GM06990 (cell line): ENCODE measurements around the gene MYO1D.

ENCODE experiments used
- DNase-seq: peaks from one replicate; pipeline ENCODE4 v3.0.0-alpha.2; 2011; ENCODE audit not compliant: insufficient read length; ENCODE audit errors: extremely low read depth
- H3K27me3 ChIP-seq: replicated peaks from 2 replicates; pipeline ENCODE4 v1.6.0; 2011; ENCODE audit warnings: low read length; ENCODE audit not compliant: control insufficient read depth, insufficient read depth
- H3K36me3 ChIP-seq: 2 replicates; pipeline ENCODE4 v1.5.1; 2011; ENCODE audit warnings: low read length; ENCODE audit not compliant: control insufficient read depth, insufficient read depth
- H3K4me3 ChIP-seq: replicated peaks from 2 replicates; pipeline ENCODE4 v1.5.1; 2011; ENCODE audit warnings: low read depth, mild to moderate bottlenecking, control low read depth, low read length
- TF ChIP-seq, protein P1 (sequence below): IDR thresholded peaks from 2 replicates; pipeline ENCODE4 v1.5.1; 2011; ENCODE audit warnings: low read length, control low read depth, mild to moderate bottlenecking, inconsistent platforms; ENCODE audit not compliant: insufficient read depth, poor library complexity, severe bottlenecking

MYO1D gene

DNA sequence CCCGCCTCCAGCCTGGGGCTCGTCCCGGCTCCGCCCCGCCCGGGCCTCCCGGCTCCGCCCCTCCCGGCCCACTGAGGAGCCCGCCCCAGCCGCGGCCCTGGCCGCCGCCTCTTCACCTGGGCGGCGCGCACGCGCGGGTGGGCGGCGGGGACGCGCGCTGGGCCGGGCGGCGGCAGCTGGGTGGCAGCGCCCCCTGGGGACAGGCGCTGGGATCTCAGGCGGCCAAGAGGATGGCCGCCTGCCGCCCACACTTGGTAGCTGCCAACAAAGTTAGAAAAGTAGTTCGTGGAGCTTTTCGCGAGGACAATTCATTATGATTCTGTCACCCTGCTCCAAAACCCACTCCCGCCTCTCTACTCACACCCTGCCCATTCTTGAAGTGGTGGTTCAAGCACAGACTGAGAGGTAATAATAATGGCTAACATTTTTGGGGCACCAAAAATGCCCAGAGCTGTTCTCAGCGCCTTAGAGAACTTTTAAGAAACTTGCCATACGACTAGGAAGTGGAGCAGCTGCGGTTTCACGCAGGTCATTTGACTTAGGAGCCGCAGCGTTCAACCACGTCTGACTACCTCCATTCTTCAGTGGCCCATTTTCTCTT lies 340 bp upstream of the MYO1D start:
- Histone ChIP-seq H3K36me3 (no peaks in the 10 kb centered on the region; the same call in 1 of the 2 replicates), H3K4me3 (peak overlapping the region; percentile 75), H3K27me3 (no peaks in the 10 kb centered on the region)
- TF ChIP-seq, protein P1, sequence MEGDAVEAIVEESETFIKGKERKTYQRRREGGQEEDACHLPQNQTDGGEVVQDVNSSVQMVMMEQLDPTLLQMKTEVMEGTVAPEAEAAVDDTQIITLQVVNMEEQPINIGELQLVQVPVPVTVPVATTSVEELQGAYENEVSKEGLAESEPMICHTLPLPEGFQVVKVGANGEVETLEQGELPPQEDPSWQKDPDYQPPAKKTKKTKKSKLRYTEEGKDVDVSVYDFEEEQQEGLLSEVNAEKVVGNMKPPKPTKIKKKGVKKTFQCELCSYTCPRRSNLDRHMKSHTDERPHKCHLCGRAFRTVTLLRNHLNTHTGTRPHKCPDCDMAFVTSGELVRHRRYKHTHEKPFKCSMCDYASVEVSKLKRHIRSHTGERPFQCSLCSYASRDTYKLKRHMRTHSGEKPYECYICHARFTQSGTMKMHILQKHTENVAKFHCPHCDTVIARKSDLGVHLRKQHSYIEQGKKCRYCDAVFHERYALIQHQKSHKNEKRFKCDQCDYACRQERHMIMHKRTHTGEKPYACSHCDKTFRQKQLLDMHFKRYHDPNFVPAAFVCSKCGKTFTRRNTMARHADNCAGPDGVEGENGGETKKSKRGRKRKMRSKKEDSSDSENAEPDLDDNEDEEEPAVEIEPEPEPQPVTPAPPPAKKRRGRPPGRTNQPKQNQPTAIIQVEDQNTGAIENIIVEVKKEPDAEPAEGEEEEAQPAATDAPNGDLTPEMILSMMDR = peak; percentile 73
- peak; percentile 91 for DNase-seq

DNA sequence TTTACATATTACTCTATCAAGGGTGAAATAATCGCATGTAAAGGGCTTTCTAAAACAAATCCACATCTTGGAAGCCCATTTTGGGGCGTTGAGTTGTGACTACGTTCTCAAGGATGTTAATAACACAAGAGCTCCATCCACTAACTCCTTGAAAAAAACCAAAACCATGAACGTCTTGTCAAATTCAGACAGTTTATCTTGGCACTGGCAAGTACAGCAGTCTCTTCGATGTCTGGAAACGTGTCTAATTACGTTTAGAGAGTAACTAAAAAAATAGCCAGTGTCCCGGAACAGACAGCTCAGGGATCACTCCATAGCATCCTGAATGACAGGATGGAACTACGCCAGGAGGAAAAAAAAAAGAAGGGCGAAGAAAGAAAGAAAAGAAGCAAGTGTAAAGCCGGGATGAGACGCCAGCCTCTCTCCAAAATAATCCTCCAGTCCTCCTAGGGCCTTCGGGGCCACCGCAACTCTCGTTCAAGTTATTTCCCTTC lies 954 bp downstream of the MYO1D start:
- peak overlapping the region; percentile 75 for H3K4me3 ChIP-seq
- TF ChIP-seq, protein P1 = no peak
- DNase-seq = no peak

DNA sequence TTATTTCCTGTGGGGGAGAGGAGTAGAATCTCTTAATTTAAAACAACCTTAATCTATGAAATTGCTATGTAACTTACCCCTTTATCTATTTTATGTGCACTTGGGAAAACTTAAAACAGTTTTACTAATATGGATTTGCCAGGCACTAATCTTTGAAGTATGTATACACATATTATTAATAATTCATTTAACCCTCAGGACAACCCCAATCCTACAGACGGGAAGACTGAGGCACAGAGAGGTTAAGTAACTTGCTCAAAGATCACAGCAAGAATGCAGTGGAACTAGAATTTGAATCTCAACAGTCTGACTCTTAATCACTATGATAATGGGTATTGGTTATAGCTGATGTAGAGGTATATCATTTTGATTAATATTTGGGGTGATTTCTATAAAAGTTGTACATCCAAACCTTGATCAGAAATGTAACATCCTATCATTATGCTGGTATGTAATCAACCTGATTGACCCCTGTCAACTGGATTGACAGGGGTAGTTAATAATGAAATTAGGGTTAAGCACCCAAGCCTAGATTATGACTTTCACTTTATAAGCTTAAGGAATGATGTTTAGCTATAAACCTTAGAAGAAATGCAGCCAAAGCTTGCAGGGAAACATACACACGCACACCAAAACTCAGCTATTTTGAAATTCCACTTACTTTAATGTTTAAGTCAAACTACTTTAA lies 1.6 kb downstream of the MYO1D start:
- Histone ChIP-seq H3K27me3 (no peaks in the 10 kb centered on the region), H3K36me3 (no peaks in the 10 kb centered on the region; the same call in 1 of the 2 replicates), H3K4me3 (peak overlapping the region; percentile 75)
- DNase-seq = no peak
- TF ChIP-seq, protein P1 = no peak

More for the DNA sequence above, 954 bp downstream of the MYO1D start:
- Histone ChIP-seq H3K36me3 (no peaks in the 10 kb centered on the region; the same call in 1 of the 2 replicates), H3K27me3 (no peaks in the 10 kb centered on the region)

DNA sequence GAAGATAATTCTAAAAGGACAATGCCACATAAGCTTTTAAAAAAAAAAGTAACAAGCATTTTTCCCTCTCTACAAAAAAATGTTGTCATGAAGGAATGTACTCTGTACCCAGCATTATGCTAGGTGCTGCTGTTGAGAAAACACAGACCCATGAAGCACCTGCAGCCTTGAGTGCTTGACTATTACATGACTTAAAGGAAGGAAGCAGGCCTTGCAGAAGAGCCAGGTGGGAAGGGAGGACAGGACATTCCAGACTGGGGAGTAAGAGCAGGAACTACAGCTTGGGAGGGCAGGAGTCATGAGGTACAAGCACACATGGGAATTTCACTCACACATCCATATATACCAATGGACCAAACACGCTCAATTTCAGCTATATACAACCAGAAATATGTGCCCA lies 3.8 kb downstream of the MYO1D start:
- Histone ChIP-seq H3K4me3 (no peak overlapping the region), H3K27me3 (no peaks in the 10 kb centered on the region; the same call in 1 of the 2 replicates), H3K36me3 (no peaks in the 10 kb centered on the region; the same call in 1 of the 2 replicates)
- TF ChIP-seq, protein P1 = no peak
- no peak for DNase-seq

DNA sequence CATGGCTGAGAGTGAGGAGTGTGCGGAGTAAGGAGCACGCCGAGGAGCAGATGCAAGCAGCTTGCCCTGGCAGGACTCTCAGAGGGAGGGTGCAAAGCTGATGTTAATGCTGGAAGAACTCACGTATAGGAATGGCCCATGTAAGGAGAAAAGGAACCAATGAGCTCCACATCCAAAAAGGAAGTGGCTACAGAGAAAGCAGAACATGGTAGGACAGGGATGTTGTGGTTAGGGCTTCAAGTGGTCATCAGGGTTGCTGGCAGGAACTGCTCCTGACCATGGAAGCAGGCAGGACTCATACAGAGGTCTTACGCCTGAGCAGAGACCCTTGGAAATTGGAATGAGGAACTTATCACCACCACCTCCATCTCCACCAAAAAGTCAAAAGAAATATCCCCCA lies 5.2 kb downstream of the MYO1D start:
- no peak overlapping the region for H3K4me3 ChIP-seq
- no peak for DNase-seq
- TF ChIP-seq, protein P1 = no peak
- H3K36me3 ChIP-seq = no peaks in the 10 kb centered on the region; the same call in 1 of the 2 replicates
- H3K27me3 ChIP-seq = no peaks in the 10 kb centered on the region; the same call in 1 of the 2 replicates
